Measurements from ENCODE around the gene ADARB2.
"Not testable (repeated sequence)": the region's sequence is repeated elsewhere in the genome, so short reads cannot be mapped to it uniquely, and the experiment has no call there.

The ADARB2 gene

DNA sequence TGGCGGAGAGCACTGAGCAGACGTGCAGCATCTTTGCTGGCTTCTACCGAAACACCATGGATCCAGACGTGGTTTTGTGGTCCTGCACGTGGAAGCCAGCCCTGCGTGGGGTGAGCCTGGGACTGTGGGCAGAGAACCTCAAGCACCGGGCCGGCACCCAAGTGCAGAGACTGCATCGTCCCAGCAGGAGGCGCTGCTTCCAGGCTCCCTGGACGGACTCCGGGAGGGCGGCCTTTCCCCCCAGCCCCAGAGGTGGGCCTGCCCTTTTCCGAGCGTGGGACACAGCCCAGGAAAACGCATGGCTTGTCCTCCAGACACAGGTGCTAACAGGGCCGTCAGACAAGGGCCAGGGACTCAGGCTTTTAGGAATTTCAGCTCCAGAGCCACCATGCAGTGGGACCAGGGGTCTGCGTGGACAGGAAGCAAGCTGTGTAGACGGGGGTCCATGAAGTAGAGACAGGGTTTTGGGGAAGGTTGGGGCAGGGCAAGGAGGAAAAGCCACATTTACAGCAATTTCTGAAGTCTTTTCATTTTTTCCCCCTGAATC is 377.2 kb downstream of the ADARB2 start:
- peak in 1 of 2 experiments; percentile 28 for DNase-seq

DNA sequence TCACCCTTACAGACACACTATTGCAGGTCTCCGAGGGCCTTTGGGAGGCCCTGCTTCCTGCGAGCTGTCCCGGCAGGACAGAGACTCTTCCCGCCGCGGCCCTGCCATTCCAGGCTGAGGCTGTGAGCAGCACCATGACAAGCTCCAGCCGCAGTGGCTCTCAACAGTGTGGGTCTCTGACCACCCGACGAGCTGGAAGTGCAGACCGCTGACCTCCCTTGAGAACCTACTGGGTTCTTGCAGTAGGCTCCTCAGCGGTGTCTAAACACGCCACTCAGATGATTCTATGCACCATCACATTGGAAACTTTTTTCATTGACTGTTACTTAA is 377.7 kb downstream of the ADARB2 start:
- DNase-seq = no peak

DNA sequence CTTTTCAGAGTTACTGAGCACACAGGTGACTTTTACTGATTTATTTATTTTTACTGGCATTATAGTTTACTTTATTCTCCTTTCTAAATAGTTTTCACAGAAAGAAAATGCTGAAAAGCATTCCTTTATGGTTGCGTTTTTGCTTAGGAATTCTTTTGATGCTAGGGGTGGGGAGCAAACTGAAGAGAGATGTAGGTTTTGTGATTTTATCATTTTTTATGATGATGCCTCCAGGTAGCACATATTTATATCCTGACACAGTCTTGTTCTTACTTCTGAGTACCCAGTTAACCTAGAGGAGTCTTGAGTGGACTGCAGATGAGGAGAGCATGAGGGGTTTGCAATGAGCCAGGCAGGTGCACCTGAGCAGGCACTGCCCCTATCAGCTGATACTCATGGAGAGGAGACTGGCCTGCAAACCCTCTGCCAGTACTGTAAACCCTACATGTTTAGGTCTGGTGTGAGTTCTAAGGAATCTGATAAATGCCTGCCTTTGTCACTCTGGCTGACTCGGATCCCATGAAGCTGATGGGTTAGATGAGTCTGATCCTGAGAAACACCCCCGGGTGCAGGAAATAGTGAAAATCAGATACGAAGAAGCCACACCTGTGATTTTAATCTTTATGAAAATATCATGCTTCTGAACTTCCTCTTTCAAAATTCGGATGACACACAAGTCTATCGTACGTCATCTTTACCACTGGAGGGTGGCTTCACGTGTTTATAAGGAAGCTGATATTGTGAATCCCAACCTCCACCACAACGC is 378.3 kb downstream of the ADARB2 start:
- DNase-seq = peak; percentile 14 to 33

GRCh38 chr10:1358147-1358546 is 379.2 kb downstream of the ADARB2 start:
- DNase-seq = no peak

GRCh38 chr10:1356349-1356748 is 381.0 kb downstream of the ADARB2 start:
- DNase-seq = no peak

GRCh38 chr10:1354809-1355710 is 382.3 kb downstream of the ADARB2 start:
- DNase-seq = no peak

DNA sequence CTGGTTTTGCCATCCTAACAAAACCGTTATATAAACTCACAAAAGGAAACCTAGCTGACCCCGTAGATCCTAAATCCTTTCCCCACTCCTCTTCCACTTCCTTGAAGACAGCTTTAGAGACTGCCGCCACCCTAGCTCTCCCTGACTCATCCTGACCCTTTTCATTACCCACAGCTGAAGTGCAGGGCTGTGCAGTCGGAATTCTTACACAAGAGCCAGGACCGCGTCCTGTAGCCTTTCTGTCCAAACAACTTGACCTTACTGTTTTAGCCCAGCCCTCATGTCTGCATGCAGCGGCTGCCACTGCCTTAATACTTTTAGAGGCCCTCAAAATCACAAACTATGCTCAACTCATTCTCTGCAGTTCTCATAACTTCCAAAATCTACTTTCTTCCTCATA is 385.0 kb downstream of the ADARB2 start:
- DNase-seq = not testable (repeated sequence)

DNA sequence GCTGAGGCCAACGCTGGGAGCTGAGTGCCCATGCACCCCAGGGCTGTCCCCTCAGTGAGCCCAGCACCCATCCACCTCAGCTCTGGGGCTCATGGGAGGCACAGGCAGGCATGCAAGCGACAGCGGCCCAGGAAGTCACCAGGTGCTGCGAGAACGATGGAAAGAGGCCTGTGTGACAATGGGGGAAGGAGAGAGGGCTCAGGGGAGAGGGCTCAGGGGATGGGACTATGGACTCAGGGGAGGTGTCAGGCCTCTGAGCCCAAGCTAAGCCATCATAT is 388.6 kb downstream of the ADARB2 start:
- DNase-seq = no peak

GRCh38 chr10:1347962-1348772 is 389.2 kb downstream of the ADARB2 start:
- no peak for DNase-seq

- DNase-seq = no peak
These were observed 389.8 kb downstream of the ADARB2 start for GRCh38 chr10:1347525-1347924.

GRCh38 chr10:1346201-1346600 is 391.1 kb downstream of the ADARB2 start:
- DNase-seq = no peak

GRCh38 chr10:1345368-1345767 is 392.0 kb downstream of the ADARB2 start:
- no peak for DNase-seq

- DNase-seq = no peak
These were observed 392.5 kb downstream of the ADARB2 start for GRCh38 chr10:1344846-1345245.

- no peak for DNase-seq
These were observed 392.9 kb downstream of the ADARB2 start for GRCh38 chr10:1344408-1344807.

- no peak for DNase-seq
These were observed 394.1 kb downstream of the ADARB2 start for GRCh38 chr10:1343176-1343575.

GRCh38 chr10:1341052-1341451 is 396.3 kb downstream of the ADARB2 start:
- not testable (repeated sequence) for DNase-seq

- no peak for DNase-seq
These were observed 397.9 kb downstream of the ADARB2 start for GRCh38 chr10:1339396-1339795.

DNA sequence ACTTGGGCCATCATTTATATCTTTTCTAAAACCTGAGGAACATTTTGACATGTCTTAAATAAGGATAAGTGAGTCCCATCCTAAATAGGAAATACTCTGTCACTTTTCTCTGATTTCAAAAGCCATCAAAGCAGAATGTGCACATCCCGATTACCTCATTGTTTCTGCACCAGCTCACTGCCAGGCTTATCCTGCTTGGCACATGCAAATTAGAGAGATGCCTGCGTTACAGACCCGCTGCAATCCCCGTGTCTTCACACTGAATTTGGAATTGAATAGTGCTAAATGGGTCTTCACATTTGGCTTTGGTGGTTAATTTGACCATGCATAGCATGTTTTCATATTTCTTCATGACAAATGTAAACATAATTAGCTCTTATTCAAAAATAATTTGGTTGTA is 401.7 kb downstream of the ADARB2 start:
- DNase-seq = no peak

DNA sequence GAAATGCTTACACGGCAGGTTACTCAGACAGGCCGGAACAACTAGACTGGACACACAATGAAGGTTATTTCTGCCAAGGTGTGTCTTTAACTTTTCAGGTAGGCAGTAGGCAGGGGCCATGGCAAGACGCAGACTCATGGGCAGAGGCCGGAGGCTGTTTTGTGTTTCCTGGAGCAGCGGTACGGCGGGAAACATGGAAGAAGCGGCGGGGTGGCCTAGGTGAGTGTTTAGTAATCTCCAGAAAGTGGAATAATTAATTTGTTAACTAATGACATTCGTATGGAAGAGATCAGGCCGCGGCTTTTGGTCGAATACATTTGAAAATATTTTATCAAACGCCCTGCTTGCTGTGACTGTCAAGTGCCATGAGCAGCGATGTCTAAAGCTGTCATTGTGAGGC is 403.3 kb downstream of the ADARB2 start:
- no peak for DNase-seq

GRCh38 chr10:1331560-1331959 is 405.8 kb downstream of the ADARB2 start:
- DNase-seq = no peak

GRCh38 chr10:1329622-1330021 is 407.7 kb downstream of the ADARB2 start:
- DNase-seq = no peak

DNA sequence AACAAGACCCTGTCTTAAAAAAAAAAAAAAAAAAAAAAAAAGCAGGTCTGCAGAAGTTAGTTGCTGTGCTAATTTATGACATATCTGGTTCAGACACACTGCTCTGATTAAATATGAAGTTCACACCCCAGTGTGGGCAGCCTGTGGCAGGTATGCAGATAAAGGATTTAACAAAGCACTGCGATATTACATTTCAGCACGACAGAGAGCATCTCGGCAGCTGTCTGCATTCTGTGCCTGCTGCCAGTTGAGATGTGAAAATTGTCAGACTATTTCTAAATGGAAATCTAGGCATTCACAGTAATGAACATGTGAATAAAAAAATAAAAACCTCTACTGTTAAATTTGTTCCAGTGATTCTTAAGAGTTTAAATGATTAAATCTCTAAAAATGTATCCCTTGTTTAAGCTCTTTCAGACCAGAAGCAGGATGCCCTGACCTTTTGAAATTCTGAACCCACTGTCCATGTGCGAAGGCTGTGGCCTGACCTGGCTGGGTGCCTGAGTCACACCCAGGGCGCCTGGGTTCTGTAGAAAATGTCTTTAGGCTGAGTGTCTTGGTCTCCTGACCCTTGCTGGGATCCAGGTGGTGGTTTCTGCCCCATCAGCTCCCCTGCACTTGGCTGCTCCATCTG is 408.2 kb downstream of the ADARB2 start:
- no peak for DNase-seq

Measured in activated CD4-positive, alpha-beta T cell treated with anti-CD3 and anti-CD28 coated beads, Interleukin-2, amount 50 U/mL, for 48 hours (primary cell).